ENCODE results near the gene PUS7L.

Gene PUS7L

GRCh38 chr12:43758728-43759563, at the start of gene PUS7L, which contains the start of gene IRAK4:
PUS7L (minus strand) TSS chr12:43758790; CDS start chr12:43755245, 3,545 bp downstream.
IRAK4 (plus strand) TSS chr12:43758951; CDS start chr12:43768112, 9,161 bp downstream.
- Mint-ChIP-seq H3K9me3 (peaks cover 4% of the 10 kb centered on the region), H3K27ac (peak within 1 kb of the TSS; percentile 98), H3K36me3 (ENCODE audit: low read depth) (peaks cover 38% of the 10 kb centered on the region), H3K4me3 (peak within 1 kb of the TSS; percentile 91), H3K4me1 (ENCODE audit: low read depth) (peaks cover 56% of the 10 kb centered on the region), H3K27me3 (ENCODE audit: low read depth) (no peaks in the 10 kb centered on the region)
- peak; percentile 92 for DNase-seq (ENCODE audit: low spot score)

DNA sequence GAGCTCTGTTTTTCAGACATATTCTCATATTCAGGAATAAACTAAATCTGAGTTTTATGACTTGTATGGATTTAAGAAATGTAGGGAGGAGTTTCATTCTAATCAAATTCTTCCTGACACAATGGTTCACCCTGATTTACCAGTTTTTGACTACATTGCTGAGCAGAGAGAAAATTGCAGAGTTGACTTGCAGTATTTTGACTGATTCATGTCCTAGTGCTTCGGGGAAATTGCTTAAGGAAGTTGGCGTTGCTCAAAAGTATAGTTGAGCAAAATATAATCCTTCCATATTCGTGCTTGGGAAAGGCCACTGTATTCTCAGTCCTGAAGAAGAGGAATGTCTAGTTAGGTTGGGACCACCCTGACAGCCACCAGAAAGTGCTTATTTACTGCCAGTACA, 48.8 kb upstream of the PUS7L start:
- Mint-ChIP-seq H3K4me3 (peak overlapping the region; percentile 98), H3K27ac (no peak overlapping the region), H3K36me3 (ENCODE audit: low read depth) (peaks cover 10% of the 10 kb centered on the region), H3K9me3 (no peaks in the 10 kb centered on the region), H3K27me3 (ENCODE audit: low read depth) (peaks cover 10% of the 10 kb centered on the region), H3K4me1 (ENCODE audit: low read depth) (peaks cover 27% of the 10 kb centered on the region)
- DNase-seq (ENCODE audit: low spot score) = no peak

DNA sequence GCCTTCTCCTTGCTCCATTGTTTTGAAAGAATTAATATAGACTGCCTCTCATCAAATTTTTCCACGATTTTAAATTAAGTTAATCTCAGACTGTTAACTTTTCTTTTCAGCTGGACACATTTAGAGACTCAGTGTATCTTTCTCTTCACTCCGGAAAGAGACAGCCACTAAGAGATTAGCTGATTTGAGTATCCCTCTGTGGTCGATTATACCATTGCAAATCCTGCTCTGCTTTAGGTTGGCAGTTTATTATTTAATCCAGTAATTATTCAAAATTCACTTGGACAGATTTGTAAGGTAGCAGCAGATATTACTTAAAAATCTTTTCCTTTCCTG, 48.1 kb upstream of the PUS7L start:
- Mint-ChIP-seq H3K36me3 (ENCODE audit: low read depth) (peaks cover 15% of the 10 kb centered on the region), H3K27me3 (ENCODE audit: low read depth) (peaks cover 8% of the 10 kb centered on the region), H3K27ac (peak overlapping the region; percentile 100), H3K4me3 (peak overlapping the region; percentile 98), H3K4me1 (ENCODE audit: low read depth) (peaks cover 29% of the 10 kb centered on the region), H3K9me3 (no peaks in the 10 kb centered on the region)
- no peak for DNase-seq (ENCODE audit: low spot score)

GRCh38 chr12:43805860-43806736, 47.5 kb upstream of the PUS7L start, which contains the start of gene TWF1:
TWF1 (minus strand) TSS chr12:43806317; CDS start chr12:43806245, 72 bp downstream.
- Mint-ChIP-seq H3K27me3 (ENCODE audit: low read depth) (peaks cover 7% of the 10 kb centered on the region), H3K9me3 (no peaks in the 10 kb centered on the region), H3K27ac (peak within 1 kb of the TSS; percentile 100), H3K4me3 (peak within 1 kb of the TSS; percentile 98), H3K4me1 (ENCODE audit: low read depth) (peaks cover 26% of the 10 kb centered on the region), H3K36me3 (ENCODE audit: low read depth) (peaks cover 16% of the 10 kb centered on the region)
- peak; percentile 91 for DNase-seq (ENCODE audit: low spot score)

- peaks cover 22% of the 10 kb centered on the region for H3K36me3 Mint-ChIP-seq (ENCODE audit: low read depth)
These were observed 46.7 kb upstream of the PUS7L start for GRCh38 chr12:43805149-43805859.

DNA sequence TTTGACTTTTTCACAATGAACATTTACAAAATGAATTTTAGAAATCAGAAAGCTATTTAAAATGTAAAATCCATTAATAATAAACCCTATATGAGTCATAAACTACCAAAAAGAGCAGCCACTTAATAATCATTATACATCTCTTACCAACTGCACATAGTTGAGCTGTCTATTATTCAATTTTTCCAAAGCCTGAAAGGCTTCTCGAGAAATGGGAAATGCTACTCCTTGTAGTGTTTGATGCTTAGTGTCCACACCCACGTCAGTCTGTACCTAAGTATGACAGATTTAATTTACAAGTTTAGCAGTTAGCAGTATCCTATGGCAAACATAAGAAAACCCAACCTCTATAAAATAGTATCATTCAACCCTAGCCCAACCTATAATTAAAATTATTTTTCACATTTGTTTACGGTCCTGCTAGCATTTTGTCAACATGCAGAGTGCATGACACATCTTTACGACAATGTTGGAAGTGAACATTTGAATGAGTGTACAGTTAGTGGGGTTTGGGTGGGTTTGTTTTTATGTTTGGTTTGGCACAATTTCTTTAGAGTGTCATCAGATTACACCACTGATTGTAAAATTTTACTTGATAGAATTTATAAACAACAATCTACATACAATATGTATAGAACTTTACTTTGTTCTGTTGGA, 39.1 kb upstream of the PUS7L start:
- H3K9me3 Mint-ChIP-seq = no peaks in the 10 kb centered on the region
- H3K36me3 Mint-ChIP-seq (ENCODE audit: low read depth) = peaks cover 34% of the 10 kb centered on the region
- peaks cover 5% of the 10 kb centered on the region for H3K4me1 Mint-ChIP-seq (ENCODE audit: low read depth)
- no peak for DNase-seq (ENCODE audit: low spot score)
- H3K27ac Mint-ChIP-seq = no peak overlapping the region
- no peak overlapping the region for H3K4me3 Mint-ChIP-seq
- no peaks in the 10 kb centered on the region for H3K27me3 Mint-ChIP-seq (ENCODE audit: low read depth)

More at GRCh38 chr12:43805149-43805859, 46.7 kb upstream of the PUS7L start:
- peaks cover 24% of the 10 kb centered on the region for H3K4me1 Mint-ChIP-seq (ENCODE audit: low read depth)
- H3K27me3 Mint-ChIP-seq (ENCODE audit: low read depth) = peaks cover 3% of the 10 kb centered on the region
- no peak for DNase-seq (ENCODE audit: low spot score)
- H3K4me3 Mint-ChIP-seq = peak overlapping the region; percentile 98
- peak overlapping the region; percentile 85 for H3K27ac Mint-ChIP-seq
- no peaks in the 10 kb centered on the region for H3K9me3 Mint-ChIP-seq

DNA sequence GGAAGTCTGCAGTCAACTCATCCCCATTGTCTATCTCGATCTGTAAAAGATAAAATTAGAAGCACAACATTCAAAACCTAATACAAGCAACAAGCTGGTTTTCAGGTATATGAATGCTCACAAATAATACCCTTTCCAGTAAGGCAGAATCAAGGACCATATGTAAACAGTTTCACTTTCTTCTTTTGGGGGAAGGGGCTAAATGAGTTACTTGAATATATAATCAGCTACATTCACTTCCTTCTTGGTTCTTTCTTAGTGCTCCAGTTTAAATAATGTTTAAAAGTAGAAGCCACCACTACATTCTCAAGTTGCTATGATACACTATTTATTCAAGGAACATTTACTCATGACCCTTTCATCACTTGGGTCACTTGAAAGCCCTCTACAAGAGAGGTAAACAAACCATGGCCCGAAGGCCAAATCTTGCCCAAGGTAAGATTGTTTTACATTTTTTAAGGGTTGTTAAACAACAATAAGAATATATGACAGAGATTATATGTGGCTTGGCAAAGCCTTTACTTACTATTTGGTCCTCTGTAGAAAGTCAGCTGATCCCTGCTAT, 37.2 kb upstream of the PUS7L start:
- no peak overlapping the region for H3K27ac Mint-ChIP-seq
- H3K9me3 Mint-ChIP-seq = no peaks in the 10 kb centered on the region
- no peak overlapping the region for H3K4me3 Mint-ChIP-seq
- H3K27me3 Mint-ChIP-seq (ENCODE audit: low read depth) = no peaks in the 10 kb centered on the region
- DNase-seq (ENCODE audit: low spot score) = no peak
- peaks cover 2% of the 10 kb centered on the region for H3K4me1 Mint-ChIP-seq (ENCODE audit: low read depth)
- H3K36me3 Mint-ChIP-seq (ENCODE audit: low read depth) = peaks cover 31% of the 10 kb centered on the region

GRCh38 chr12:43789941-43790340, 31.4 kb upstream of the PUS7L start:
- Mint-ChIP-seq H3K9me3 (no peaks in the 10 kb centered on the region), H3K4me1 (ENCODE audit: low read depth) (no peaks in the 10 kb centered on the region), H3K36me3 (ENCODE audit: low read depth) (peaks cover 18% of the 10 kb centered on the region), H3K27ac (no peak overlapping the region), H3K27me3 (ENCODE audit: low read depth) (no peaks in the 10 kb centered on the region), H3K4me3 (no peak overlapping the region)
- DNase-seq (ENCODE audit: low spot score) = no peak

- no peak for DNase-seq (ENCODE audit: low spot score)
- no peaks in the 10 kb centered on the region for H3K27me3 Mint-ChIP-seq (ENCODE audit: low read depth)
- no peak overlapping the region for H3K27ac Mint-ChIP-seq
- H3K9me3 Mint-ChIP-seq = no peaks in the 10 kb centered on the region
- H3K4me3 Mint-ChIP-seq = no peak overlapping the region
- no peaks in the 10 kb centered on the region for H3K4me1 Mint-ChIP-seq (ENCODE audit: low read depth)
- H3K36me3 Mint-ChIP-seq (ENCODE audit: low read depth) = peaks cover 30% of the 10 kb centered on the region
These were observed 28.5 kb upstream of the PUS7L start for GRCh38 chr12:43786899-43787693.

- H3K9me3 Mint-ChIP-seq = no peaks in the 10 kb centered on the region
- DNase-seq (ENCODE audit: low spot score) = no peak
- no peaks in the 10 kb centered on the region for H3K27me3 Mint-ChIP-seq (ENCODE audit: low read depth)
- H3K4me1 Mint-ChIP-seq (ENCODE audit: low read depth) = no peaks in the 10 kb centered on the region
- H3K4me3 Mint-ChIP-seq = no peak overlapping the region
- peaks cover 21% of the 10 kb centered on the region for H3K36me3 Mint-ChIP-seq (ENCODE audit: low read depth)
- H3K27ac Mint-ChIP-seq = no peak overlapping the region
These were observed 17.9 kb upstream of the PUS7L start for GRCh38 chr12:43776498-43776897.

DNA sequence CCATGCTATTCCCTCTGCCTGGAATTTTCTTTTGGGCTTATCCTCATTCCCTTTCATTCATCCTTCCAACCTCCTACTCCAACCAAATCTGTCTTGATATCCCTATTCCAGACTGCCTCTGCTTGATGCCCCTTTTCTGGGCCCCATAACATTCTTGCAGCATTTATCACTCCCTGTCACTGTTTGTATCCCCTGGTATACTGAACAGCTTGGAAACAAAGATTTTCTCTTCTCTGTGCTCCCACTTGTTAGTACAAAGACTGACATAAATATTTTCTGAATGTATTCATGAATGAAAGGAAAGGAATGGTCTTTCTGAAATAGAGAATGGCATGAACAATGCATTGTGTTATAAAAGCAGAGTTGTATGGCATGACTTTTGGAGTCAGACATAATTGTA, 7.7 kb upstream of the PUS7L start:
- peaks cover 18% of the 10 kb centered on the region for H3K4me1 Mint-ChIP-seq (ENCODE audit: low read depth)
- H3K27ac Mint-ChIP-seq = no peak overlapping the region
- H3K9me3 Mint-ChIP-seq = no peaks in the 10 kb centered on the region
- no peak overlapping the region for H3K4me3 Mint-ChIP-seq
- no peak for DNase-seq (ENCODE audit: low spot score)
- H3K27me3 Mint-ChIP-seq (ENCODE audit: low read depth) = no peaks in the 10 kb centered on the region
- peaks cover 36% of the 10 kb centered on the region for H3K36me3 Mint-ChIP-seq (ENCODE audit: low read depth)

GRCh38 chr12:43764528-43764927, 5.9 kb upstream of the PUS7L start:
- Mint-ChIP-seq H3K4me1 (ENCODE audit: low read depth) (peaks cover 28% of the 10 kb centered on the region), H3K27me3 (ENCODE audit: low read depth) (no peaks in the 10 kb centered on the region)

More at GRCh38 chr12:43764528-43764927, 5.9 kb upstream of the PUS7L start:
- Mint-ChIP-seq H3K36me3 (ENCODE audit: low read depth) (peaks cover 30% of the 10 kb centered on the region), H3K27ac (no peak overlapping the region), H3K4me3 (no peak overlapping the region), H3K9me3 (no peaks in the 10 kb centered on the region)
- no peak for DNase-seq (ENCODE audit: low spot score)

Data from T-helper 2 cell treated with Interferon-gamma antibody and Interleukin-4, amounts not matched to agents 5 μg/mL and 100 μg/mL, for 36 hours (primary cell).